Cardiac septum (tissue), 1 donor: Measurements from ENCODE around the gene ZNF446. TPM values are rescaled to one million over a fixed set of nuclear protein-coding genes. Genes with fewer than 3 reads are reported as not detected.
"Not testable (repeated sequence)": the region's sequence is repeated elsewhere in the genome, so short reads cannot be mapped to it uniquely, and the experiment has no call there.

Experiments used
- DNase-seq: peaks from one replicate; pipeline ENCODE4 v3.0.0-alpha.2; 2020; ENCODE audit warnings: low spot score
- intact Hi-C: fragments of 100-400 bp; cut with DNase I; formaldehyde crosslinking; loops from one replicate; pipeline ENCODE4 v1.14.0; 2022
- total RNA-seq: library from RNA; stranded (reverse); fragmentation: NEBNext Ultra II Directional; extraction: Animal tissue kit (Norgen Biotek cat#: 25700); gene quantifications from one replicate; pipeline ENCODE4 v1.2.1, GENCODE V29; 2021
- donor health status: DM: no; HTN: no; CAD: no.

The ZNF446 gene
- total RNA-seq, 1 donor from 2014 or later = 5.8 TPM

DNA sequence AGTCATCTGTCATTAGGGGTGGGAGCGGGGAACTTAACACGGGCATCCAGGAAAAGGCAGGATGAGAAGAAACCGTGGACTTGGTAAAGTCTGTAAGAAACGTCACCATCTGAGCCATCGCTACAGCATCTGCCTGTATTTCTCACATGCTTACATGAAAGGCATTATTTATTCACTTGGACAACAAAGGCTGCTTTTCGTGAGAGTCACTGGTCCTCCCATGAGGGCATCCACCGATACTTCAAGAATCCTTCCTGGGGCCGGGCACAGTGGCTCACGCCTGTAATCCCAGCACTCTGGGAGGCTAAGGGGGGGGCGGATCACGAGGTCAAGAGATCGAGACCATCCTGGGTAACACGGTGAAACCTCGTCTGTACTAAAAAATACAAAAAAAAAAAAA, 16.1 kb downstream of the ZNF446 start:
- intact Hi-C loops = no loop called here

DNA sequence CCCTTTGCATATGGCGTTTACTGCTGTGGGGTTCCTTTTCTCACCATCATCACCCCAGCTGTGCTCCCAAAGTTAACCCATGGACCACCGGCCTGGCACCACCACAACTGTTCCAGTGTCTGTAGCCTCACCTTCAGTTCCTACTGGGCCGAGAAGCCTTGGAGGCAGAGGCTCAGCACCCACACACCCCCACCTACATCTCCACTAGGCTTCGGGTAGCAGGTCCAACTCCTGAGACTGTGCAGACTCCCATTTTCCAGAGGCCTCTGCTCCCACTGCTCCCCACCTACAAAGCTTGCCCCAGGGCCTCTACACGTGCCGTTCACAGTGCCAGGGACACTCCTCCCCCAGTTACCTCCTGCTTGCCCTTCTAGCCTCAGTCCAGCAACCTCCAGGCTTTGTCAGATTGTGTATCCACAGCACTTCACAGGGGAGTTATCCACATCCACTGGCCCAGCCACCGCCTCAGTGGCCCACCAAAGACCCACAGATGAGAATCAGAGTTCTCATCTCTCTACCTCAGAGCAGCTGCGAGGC, 21.6 kb downstream of the ZNF446 start:
- peak; percentile 72 for DNase-seq
- intact Hi-C loops = loop anchor here (1.0 kb wide), 1 partner anchor 25 kb away; no protein-coding TSS in a partner anchor

More for the DNA sequence above, 16.1 kb downstream of the ZNF446 start:
- DNase-seq = no peak

DNA sequence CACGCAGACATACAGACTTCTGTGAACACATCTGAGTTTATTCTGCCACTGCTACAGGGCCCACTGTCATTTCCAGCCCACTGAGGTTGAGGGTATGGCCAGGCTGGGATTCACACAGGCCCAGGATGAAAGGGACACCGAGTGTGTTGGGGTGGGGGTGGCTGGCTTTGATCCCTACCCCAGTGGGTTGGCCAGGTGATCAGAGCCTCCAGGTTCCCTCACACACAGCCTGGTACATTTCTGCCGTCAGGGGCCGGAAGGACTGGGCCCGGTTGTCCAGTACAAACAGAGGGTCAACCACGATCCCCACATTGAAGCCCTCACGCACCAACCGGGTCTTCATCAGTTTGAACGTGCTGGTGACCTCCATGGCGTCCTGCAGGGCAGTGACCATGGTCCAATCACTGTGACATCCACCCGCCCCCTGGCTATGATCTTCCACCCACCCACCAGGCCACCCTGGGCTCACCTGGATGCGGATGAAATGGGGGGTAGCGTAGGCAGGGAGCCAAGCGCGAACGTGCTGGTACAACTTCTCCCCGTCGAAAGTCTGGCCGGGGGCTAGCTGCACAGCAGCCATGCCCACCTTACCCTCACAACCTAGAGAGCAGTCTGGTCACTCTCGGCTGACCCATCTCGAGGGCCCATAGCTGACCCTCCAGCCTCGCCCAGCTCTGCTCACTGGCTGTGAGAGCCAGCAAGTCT, 22.3 kb downstream of the ZNF446 start:
- intact Hi-C loops = loop anchor here (1.0 kb wide), 1 partner anchor 46 kb away; the partner anchor contains the start of gene TRIM28

DNA sequence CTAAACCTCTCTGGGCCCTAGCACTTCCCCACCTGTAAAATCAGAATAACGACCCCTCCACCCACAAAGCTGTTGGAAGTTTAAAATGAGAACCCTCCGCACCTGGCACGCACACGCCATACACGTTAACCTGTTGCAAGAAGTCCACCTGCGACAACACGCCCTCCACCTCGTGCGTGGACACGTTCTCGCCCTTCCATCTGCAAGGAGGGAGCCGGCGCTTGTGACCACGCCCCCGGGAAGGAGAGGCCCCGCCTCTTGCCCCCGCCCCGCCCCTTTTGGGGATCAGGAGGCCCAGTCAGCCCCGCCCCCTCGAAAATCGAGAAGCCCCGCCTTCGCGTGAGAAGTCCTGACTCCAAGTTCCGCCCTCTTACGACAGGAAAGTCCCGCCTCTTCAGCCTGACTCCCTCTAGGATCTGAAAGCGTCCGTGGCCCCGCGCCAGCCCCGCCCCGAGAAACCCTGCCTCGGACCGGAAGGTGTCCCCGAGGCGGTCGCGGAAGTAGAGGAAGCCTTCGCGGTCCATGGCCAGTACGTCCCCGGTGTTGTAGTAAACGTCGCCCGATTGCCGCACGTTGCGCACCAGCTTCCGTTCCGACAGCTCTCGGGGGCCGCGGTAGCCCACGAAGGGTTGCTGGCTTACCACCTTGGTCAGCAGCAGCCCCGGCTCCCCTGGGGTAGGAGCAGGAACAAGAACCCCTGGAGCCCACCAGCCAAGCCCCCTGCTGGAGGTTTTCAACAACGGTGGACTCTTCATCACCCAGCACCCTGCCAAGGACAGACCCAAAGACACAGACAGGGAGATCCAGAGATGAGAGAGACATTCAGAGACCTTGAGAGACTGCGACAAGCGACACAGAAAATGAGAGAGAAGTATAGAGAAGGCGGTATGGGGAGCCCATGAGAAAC, 23.1 kb downstream of the ZNF446 start:
- DNase-seq = peak; percentile 99
- intact Hi-C loops = loop anchor here (1.0 kb wide), 1 partner anchor 45 kb away; the partner anchor contains the start of gene TRIM28

More for the DNA sequence above, 22.3 kb downstream of the ZNF446 start:
- no peak for DNase-seq

DNA sequence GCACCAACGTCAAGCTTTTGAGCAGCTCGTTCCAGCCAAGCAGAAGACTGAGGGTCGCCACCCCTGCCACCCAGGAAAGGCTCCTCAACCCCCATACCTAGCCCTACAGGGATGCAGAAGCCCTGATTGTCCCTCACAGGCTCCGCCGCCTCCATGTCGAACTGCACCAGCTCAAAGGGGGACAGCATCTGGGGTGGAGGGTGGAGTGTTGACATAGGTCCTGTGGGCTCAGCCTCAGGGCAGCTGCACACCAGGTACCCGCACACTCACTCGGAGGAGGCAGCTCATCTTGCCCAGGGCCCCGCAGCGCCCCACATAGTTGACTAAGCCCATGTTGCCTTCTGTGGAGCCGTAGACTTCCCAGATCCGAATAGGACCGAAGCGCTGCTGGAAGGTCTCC, 24.1 kb downstream of the ZNF446 start:
- intact Hi-C loops = no loop called here
- DNase-seq = no peak

DNA sequence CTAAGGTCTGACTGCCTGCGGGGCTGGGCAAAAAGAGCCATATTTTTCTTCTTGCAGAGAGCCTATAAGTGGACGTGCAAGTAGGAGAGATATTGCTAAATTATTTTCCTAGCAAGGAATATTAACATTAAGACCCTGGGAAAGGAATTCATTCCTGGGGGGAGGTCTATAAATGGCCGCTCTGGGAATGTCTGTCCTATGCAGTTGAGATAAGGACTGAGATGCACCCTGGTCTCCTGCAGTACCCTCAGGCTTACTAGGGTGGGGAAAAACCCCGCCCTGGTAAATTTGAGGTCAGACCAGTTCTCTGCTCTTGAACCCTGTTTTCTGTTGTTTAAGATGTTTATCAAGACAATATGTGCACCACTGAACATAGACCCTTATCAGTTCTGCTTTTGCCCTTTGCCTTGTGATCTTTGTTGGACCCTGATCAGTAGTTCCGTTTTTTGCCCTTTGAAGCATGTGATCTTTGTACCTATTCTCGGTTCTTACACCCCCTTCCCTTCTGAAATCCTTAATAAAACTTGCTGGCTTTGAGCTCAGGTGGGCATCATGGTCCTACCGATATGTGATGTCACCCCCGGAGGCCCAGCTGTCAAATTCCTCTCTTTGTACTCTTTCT, 31.6 kb downstream of the ZNF446 start:
- DNase-seq, intact Hi-C loops: not testable (repeated sequence)

DNA sequence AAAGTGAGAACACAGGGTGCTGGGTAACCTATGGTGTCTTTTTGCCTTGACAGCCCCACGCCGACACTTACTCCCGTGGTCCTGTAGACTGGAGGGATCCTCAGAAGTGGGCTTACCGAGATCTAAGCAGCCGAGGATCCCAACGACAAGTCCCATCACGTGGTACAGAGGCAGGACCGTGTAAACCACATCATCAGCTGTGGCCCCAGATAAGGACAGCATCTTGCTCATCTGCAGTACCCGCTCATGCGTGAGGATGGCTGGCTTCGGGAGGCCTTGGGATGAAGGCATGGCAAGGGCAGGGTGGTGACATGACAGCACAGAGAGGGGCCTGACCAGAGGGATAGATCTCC, 33.6 kb downstream of the ZNF446 start:
- no peak for DNase-seq
- intact Hi-C loops = no loop called here

DNA sequence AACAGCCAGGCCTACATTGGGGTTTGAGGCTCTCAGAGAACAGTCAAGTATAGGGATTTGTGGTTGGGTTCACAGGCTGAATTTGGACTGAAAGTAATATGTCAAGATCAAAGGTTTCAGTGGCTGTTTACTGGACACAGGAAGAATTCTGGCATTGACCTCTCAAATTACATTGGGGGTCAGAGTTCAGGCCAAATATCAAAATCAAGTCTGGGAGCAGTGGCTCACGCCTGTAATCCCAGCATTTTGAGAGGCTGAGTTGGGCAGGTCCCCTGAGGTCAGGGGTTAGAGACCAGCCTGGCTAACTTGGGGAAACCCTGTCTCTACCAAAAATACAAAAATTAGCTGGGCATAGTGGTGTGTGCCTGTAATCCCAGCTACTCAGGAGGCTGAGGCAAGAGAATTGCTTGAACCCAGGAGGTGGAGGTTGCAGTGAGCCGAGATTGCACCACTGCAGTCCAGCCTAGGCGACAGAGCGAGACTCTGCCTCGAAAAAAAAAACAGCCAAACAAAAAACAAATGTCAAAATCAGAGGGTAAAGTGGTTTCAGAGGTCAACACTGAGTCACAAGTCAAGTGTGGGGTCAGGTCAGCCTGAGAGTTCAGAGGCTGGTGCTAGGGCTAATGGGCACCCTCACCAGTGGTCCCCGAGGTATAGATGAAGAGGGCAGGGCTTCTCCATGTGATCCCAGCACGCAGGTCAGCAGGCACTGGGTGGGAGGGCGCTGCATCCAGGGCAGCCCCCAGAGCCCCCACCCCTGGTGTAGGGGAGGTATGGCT, 34.1 kb downstream of the ZNF446 start:
- intact Hi-C loops = no loop called here
- DNase-seq = no peak

DNA sequence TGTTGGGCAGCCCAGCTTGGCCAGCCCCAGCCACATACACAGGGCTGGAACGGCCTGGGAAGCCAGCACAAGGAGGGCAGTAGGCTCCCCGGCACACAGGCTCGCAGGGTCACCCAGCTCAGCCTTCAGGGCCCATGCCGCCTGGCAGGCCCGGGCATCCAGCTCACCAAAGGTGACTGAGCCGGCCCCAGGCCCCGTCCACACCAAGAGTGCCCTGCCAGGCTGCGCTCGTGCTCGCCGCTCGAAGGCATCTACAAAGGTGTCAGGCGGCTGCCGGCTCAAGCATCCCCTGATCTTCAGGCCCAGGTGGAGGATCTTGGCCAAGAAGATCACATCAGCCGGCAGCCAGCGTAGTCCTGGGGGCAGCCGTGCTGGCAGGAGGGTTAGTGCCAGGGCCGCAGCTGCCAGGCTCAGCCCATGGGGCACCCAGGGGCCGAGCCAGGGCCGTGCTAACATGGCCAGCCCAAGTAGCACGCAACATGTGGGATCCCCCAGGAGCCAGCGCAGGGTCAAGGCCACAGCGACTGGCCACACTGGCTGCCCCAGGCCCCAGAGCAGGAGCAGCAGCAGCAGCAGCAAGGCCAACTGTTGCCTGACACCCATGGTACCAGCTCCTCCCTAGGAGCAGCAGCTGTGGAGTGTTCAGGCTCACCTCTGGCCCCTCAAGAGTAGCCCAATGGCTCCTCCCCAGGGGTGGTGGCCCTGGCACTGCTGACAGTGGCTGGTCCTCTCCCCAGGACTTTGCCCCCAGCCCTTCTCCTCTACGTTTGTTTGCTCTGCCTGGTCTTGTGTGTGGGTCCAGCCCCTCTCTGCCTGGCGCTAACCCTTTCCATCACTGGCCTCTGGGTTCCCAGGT, 35.4 kb downstream of the ZNF446 start, which contains the start of gene SLC27A5:
SLC27A5 (minus strand) TSS at position 640 of the 856 bp plus-strand sequence; CDS start at position 603, 37 bp downstream.
- intact Hi-C loops = no loop called here
- DNase-seq = no peak

DNA sequence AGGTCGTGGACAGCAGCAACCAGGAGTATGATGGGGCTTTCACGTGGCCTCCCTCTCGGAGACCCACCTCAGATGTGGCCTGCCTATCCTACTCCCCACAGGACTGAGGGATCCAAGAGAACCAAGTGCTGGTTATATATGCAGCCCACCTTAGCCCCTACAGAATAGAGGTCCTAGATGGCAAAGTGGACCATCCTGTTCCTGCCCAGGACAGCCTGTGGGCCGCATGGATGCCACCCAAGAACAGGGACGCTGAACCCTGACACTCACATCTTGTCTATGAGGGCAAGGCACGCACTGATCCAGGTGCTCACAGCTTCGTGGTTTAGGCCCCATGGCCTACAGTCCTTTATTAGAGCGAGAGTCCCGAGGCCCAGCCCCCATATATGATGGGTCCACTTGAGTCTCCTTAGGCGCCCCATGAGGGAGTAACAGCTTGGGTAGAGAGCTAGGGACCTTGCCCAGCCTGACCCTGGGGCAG, 37.1 kb downstream of the ZNF446 start:
- no peak for DNase-seq
- intact Hi-C loops = no loop called here

DNA sequence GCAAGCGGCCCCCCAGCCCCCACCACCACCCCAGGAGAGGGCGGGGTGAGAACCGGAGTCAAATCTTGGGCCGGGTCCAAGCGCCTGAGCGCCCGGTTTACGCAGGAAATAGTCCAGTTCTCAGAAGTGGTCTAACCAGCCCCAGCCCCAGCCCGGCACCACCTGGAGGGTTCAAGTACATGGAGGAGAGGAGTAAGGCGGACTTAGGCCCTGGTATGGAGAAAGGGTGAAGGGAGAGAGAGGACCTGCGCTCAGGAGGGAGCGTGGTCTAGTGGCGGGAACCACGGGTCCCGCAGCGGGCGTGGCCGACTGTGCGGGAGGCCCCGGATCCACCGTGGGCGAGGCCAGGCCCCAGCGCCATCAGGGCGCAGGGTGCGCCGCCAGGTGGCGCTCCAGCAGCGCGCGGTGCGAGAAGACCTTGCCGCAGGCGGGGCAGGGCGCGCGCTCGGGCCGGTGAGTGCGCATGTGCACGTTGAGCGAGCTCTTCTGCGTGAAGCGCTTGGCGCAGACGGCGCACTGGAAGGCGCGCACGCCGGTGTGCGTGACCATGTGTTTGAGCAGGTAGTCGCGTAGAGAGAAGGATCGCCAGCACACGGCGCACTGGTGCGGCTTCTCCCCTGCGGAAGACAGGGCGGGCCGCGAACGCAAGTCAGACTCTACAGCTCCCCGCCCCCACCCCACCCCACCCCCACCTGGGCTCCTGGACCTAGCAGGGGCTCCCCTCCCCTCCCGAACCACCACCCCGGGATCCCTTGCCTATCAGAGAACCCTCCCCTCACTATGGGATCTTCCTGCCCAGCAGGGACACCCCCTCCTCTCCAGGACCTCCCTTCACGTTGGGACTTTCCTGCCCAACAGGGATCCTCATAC, 37.8 kb downstream of the ZNF446 start:
- intact Hi-C loops = no loop called here

DNA sequence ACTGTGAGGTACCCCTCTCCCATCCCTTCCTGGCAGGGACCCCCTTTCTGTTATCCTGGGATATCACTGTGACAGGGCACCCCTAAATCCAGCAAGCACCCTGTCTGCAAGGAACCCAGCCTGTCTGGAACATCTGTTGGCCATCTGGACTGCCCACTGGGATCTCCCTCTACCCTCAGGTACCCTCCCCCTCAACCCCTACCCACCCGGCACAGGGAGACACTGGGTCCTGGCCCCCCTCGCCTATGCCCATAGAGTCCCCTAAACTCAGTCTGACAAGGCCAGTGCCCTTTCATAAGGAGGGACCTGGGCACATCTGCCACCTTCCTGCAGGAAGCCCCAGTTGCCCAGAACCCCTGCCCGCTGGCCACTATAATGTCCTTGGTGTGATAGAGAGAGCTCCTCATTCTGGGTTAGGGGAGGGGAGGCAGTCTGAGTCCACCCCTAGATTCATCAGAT, 38.4 kb downstream of the ZNF446 start:
- DNase-seq = no peak
- intact Hi-C loops = no loop called here

More for the DNA sequence above, 37.8 kb downstream of the ZNF446 start:
- peak; percentile 94 for DNase-seq

DNA sequence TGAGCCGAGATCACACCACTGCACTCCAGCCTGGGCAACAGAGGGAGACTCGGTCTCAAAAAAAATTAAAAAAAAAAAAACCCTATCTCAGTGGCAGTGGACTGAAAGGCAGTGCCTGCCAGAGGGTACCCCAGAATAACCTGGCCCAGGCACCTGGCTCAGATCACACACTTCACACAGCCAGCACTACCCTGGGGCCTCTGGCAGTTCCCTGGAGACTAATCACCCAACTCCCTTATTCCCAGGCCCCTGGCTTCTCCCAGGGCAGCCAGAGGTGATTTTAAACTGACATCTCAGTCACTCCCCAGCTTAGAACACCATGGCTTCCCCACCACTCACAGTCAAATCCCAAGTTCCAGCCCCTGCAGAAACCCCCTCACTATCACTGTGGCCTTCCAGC, 39.1 kb downstream of the ZNF446 start:
- intact Hi-C loops = no loop called here
- no peak for DNase-seq

DNA sequence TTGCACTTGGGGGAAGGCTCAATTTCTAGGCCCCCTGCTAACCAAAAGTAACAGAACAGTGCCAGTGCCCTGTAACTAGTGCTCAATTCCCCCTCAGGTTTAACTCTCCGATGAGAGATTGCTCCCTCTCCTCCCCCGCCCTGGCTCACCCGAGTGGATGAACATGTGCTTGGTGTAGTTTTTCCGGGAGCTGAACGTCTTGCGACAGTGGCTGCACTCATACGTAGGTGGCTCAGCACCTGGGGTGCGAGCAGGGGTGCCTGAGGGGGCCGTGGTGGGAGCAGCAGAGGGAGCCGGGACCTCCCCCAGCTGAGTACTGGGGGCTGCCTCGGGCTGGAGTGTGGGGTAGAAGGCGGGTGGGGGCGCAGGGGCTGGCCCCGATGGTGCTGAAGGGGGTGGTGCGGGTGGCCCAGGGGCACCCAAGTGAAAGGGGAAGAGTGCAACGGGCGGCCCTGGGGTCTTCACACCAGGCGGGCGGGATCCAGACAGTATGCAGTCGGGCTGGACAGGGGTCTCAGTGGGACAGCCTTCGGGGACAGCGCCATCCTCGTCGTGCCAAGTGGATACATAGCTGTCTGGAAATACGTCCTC, 40.2 kb downstream of the ZNF446 start:
- intact Hi-C loops = no loop called here
- DNase-seq = no peak

DNA sequence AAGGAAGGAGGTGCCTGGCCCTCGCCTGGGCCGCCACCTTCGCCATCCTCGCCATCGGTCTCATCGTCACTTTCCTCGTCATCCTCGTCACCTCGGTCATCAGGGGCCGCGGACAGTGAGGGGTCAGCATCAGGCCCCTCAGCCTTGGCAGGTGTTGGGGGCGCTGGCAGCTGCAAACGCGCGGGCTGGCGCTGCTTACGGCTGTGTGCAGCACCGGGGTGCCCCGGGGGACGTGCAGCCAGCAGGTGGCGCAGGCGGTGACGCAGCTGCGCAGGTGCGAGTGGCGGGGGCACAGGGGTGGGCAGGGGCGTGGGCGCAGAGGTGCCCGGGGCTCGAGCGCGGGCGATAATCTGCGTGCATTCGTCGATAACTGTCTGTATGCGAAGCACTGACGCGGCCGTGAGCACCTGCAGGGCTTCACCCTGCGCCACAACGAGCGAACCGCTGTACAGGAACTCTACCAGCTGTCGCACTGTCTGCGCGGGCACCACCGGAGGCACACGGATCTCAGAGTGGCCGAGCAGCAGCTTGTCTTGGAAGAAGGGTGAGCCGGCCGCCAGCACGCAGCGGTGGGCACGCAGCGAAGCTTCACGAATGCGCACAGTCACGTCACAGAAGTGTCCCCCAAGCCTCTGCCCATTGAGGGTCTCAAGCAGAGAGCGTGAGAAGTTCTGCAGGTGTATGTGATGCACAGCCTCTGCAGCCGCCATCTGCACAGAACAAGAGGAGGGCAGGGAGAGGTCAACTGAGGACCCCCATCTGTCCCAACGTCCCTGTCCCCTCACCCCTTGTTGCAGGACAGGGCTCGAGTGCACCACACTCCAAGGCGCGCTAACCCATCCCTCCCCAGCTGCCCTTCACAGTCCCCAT, 41.0 kb downstream of the ZNF446 start:
- intact Hi-C loops = no loop called here
- DNase-seq = no peak
